ENCODE data around the gene CCDC167. TPM values are rescaled to one million over a fixed set of nuclear protein-coding genes. Genes with fewer than 3 reads are reported as not detected.

CCDC167 gene
- total RNA-seq, 3 donors from 2014 or later (not counting 1 experiment from before 2014, with no cell fraction given): 10.2 to 27.4 (median 19.4) TPM

- Histone ChIP-seq H3K4me1 (ENCODE audit: control insufficient read depth, insufficient read depth, low read length) (peaks cover 25% of the 10 kb centered on the region), H3K4me3 (ENCODE audit: low read length) (no peak overlapping the region), H3K36me3 (ENCODE audit: control insufficient read depth, insufficient read depth, low read length) (no peaks in the 10 kb centered on the region), H3K27ac (ENCODE audit: low read length) (no peak overlapping the region), H3K27me3 (ENCODE audit: control insufficient read depth, insufficient read depth, low read length) (no peaks in the 10 kb centered on the region), H3K9me3 (ENCODE audit: control insufficient read depth, insufficient read depth, low read length) (no peaks in the 10 kb centered on the region)
- peaks cover 11 to 20% of the 10 kb centered on the region in 2 donors for H3K4me1 Mint-ChIP-seq
- no peak for ATAC-seq
- no peaks in the 10 kb centered on the region for H3K9me3 Mint-ChIP-seq
- no peak overlapping the region for H3K4me3 Mint-ChIP-seq
- intact Hi-C loops (cut with micrococcal nuclease): no loop called here
- TF ChIP-seq, protein P1, sequence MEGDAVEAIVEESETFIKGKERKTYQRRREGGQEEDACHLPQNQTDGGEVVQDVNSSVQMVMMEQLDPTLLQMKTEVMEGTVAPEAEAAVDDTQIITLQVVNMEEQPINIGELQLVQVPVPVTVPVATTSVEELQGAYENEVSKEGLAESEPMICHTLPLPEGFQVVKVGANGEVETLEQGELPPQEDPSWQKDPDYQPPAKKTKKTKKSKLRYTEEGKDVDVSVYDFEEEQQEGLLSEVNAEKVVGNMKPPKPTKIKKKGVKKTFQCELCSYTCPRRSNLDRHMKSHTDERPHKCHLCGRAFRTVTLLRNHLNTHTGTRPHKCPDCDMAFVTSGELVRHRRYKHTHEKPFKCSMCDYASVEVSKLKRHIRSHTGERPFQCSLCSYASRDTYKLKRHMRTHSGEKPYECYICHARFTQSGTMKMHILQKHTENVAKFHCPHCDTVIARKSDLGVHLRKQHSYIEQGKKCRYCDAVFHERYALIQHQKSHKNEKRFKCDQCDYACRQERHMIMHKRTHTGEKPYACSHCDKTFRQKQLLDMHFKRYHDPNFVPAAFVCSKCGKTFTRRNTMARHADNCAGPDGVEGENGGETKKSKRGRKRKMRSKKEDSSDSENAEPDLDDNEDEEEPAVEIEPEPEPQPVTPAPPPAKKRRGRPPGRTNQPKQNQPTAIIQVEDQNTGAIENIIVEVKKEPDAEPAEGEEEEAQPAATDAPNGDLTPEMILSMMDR (IDR thresholded peaks at IDR 0.05): no peak
- whole genome bisulfite sequencing (ENCODE audit: insufficient coverage): 73% methylated on average over 4 of the region's 4 CpGs
- no peak for DNase-seq
- H3K36me3 Mint-ChIP-seq: no peaks in the 10 kb centered on the region
- no peak overlapping the region for H3K27ac Mint-ChIP-seq
- H3K27me3 Mint-ChIP-seq (ENCODE audit: low read depth in 2 of 2): no peaks in the 10 kb centered on the region
These were observed 43.7 kb upstream of the CCDC167 start for GRCh38 chr6:37543361-37543760.

DNA sequence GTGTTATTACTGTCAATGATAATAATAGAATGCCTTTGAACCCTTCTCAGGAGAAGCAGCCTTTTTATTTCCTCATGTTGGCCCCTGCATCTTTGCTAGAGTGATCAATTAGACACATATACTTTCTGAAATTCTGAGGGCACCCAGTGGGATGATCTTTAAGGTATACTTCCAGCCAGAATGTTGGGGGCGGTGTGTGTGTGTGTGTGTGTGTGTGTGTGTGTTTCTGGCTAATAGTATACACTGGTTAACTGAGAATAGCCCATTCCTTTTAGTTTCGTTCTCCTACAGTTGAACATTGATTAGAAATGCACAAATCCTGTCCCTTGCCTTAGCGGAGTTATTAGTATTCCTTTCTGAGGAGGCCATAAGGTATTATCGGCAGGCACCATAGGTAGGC is 41.7 kb upstream of the CCDC167 start:
- TF ChIP-seq, protein P1 (IDR thresholded peaks at IDR 0.05): no peak
- DNase-seq (no peak), ATAC-seq (no peak)
- Histone ChIP-seq H3K4me3 (ENCODE audit: low read length) (no peak overlapping the region), H3K27ac (ENCODE audit: low read length) (no peak overlapping the region), H3K36me3 (ENCODE audit: control insufficient read depth, insufficient read depth, low read length) (no peaks in the 10 kb centered on the region), H3K9me3 (ENCODE audit: control insufficient read depth, insufficient read depth, low read length) (no peaks in the 10 kb centered on the region), H3K4me1 (ENCODE audit: control insufficient read depth, insufficient read depth, low read length) (peaks cover 15% of the 10 kb centered on the region), H3K27me3 (ENCODE audit: control insufficient read depth, insufficient read depth, low read length) (peaks cover 8% of the 10 kb centered on the region)
- Mint-ChIP-seq H3K4me1 (peaks cover 0 to 12% of the 10 kb centered on the region in 2 donors), H3K27me3 (ENCODE audit: low read depth in 2 of 2) (peaks cover 0 to 14% of the 10 kb centered on the region in 2 donors), H3K27ac (no peak overlapping the region), H3K36me3 (no peaks in the 10 kb centered on the region), H3K9me3 (no peaks in the 10 kb centered on the region), H3K4me3 (no peak overlapping the region)
- 97% methylated on average over 4 of the region's 4 CpGs for WGBS (ENCODE audit: insufficient coverage)
- intact Hi-C loops (cut with micrococcal nuclease): no loop called here

DNA sequence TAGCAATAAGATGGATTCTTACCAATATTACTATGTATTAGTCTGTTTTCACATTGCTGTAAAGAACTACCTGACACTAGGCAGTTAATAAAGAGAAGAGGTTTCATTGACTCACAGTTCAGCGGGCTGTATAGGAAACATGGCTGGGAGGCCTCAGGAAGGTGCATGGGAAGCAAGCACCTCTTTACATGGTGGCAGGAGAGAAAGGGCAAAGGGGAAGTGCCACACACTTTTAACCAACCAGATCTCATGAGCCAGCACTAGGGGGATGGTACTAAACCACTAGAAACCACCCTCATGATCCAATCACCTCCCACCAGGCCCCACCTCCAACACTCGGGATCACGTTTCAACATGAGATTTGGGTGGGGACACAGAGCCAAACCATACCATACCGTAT is 40.7 kb upstream of the CCDC167 start:
- H3K4me3 Mint-ChIP-seq: no peak overlapping the region
- H3K4me1 Mint-ChIP-seq: peaks cover 8 to 19% of the 10 kb centered on the region in 2 donors
- no peaks in the 10 kb centered on the region for H3K36me3 Mint-ChIP-seq
- DNase-seq: no peak
- TF ChIP-seq, protein P1 (IDR thresholded peaks at IDR 0.05): no peak
- H3K27me3 Mint-ChIP-seq (ENCODE audit: low read depth in 2 of 2): peaks cover 8 to 20% of the 10 kb centered on the region in 2 donors
- H3K9me3 ChIP-seq (ENCODE audit: control insufficient read depth, insufficient read depth, low read length): no peaks in the 10 kb centered on the region
- peaks cover 13% of the 10 kb centered on the region for H3K27me3 ChIP-seq (ENCODE audit: control insufficient read depth, insufficient read depth, low read length)
- H3K27ac ChIP-seq (ENCODE audit: low read length): no peak overlapping the region
- intact Hi-C loops (cut with micrococcal nuclease): no loop called here
- no peak for ATAC-seq
- no peak overlapping the region for H3K27ac Mint-ChIP-seq
- WGBS (ENCODE audit: insufficient coverage): 53% methylated on average over 3 of the region's 4 CpGs
- H3K4me1 ChIP-seq (ENCODE audit: control insufficient read depth, insufficient read depth, low read length): peaks cover 20% of the 10 kb centered on the region
- H3K9me3 Mint-ChIP-seq: no peaks in the 10 kb centered on the region
- H3K4me3 ChIP-seq (ENCODE audit: low read length): no peak overlapping the region
- no peaks in the 10 kb centered on the region for H3K36me3 ChIP-seq (ENCODE audit: control insufficient read depth, insufficient read depth, low read length)

- Histone ChIP-seq H3K36me3 (ENCODE audit: control insufficient read depth, insufficient read depth, low read length) (no peaks in the 10 kb centered on the region), H3K27me3 (ENCODE audit: control insufficient read depth, insufficient read depth, low read length) (peaks cover 17% of the 10 kb centered on the region), H3K27ac (ENCODE audit: low read length) (no peak overlapping the region), H3K4me1 (ENCODE audit: control insufficient read depth, insufficient read depth, low read length) (peaks cover 24% of the 10 kb centered on the region), H3K4me3 (ENCODE audit: low read length) (no peak overlapping the region), H3K9me3 (ENCODE audit: control insufficient read depth, insufficient read depth, low read length) (no peaks in the 10 kb centered on the region)
- WGBS (ENCODE audit: insufficient coverage): 95% methylated on average over 2 of the region's 4 CpGs
- Mint-ChIP-seq H3K36me3 (no peaks in the 10 kb centered on the region), H3K4me1 (peaks cover 10 to 21% of the 10 kb centered on the region in 2 donors), H3K27me3 (ENCODE audit: low read depth in 2 of 2) (peaks cover 10 to 24% of the 10 kb centered on the region in 2 donors), H3K4me3 (no peak overlapping the region), H3K27ac (no peak overlapping the region), H3K9me3 (no peaks in the 10 kb centered on the region)
- intact Hi-C loops (cut with micrococcal nuclease): no loop called here
- TF ChIP-seq, protein P1 (IDR thresholded peaks at IDR 0.05): no peak
- no peak for ATAC-seq
- no peak for DNase-seq
These were observed 40.3 kb upstream of the CCDC167 start for GRCh38 chr6:37540029-37540352.
